Astrocyte (in vitro differentiated cells and primary cell): Measurements from ENCODE around the gene B3GNT5. TPM values are rescaled to one million over a fixed set of nuclear protein-coding genes. Genes with fewer than 3 reads are reported as not detected.

ENCODE experiments used
- DNase-seq: peaks from one replicate; pipeline ENCODE4 v3.0.0-alpha.2; 2010; ENCODE audit warnings: low read depth
- FAIRE-seq: peaks from 2 replicates; lab custom pipeline; 2011; peaks lifted over from hg19 to GRCh38; lab: Jason Lieb, UNC
- H2AFZ ChIP-seq: 2 replicates; pipeline ENCODE4 v1.6.0; 2012; ENCODE audit warnings: low read depth, low read length, inconsistent platforms
- H3K27ac ChIP-seq: 2 replicates; pipeline ENCODE4 v1.5.1; 2011; ENCODE audit warnings: low read depth, low read length, inconsistent platforms
- H3K27me3 ChIP-seq: 2 replicates; pipeline ENCODE4 v1.6.0; 2011; ENCODE audit warnings: low read length, inconsistent platforms; ENCODE audit not compliant: insufficient read depth
- H3K36me3 ChIP-seq: 2 replicates; pipeline ENCODE4 v1.5.1; 2011; ENCODE audit warnings: low read length, inconsistent platforms; ENCODE audit not compliant: insufficient read depth
- H3K4me1 ChIP-seq: 2 replicates; pipeline ENCODE4 v1.5.1; 2011; ENCODE audit warnings: low read length, inconsistent platforms; ENCODE audit not compliant: insufficient read depth
- H3K4me2 ChIP-seq: 2 replicates; pipeline ENCODE4 v1.6.0; 2012; ENCODE audit warnings: low read length, inconsistent platforms
- H3K4me3 ChIP-seq: 2 replicates; pipeline ENCODE4 v1.5.1; 2011; ENCODE audit warnings: low read depth, mild to moderate bottlenecking, low read length, inconsistent platforms; ENCODE audit not compliant: insufficient read depth
- H3K79me2 ChIP-seq: 2 replicates; pipeline ENCODE4 v1.6.0; 2012; ENCODE audit warnings: mild to moderate bottlenecking, low read length, inconsistent platforms; ENCODE audit not compliant: insufficient read depth
- H3K9ac ChIP-seq: 2 replicates; pipeline ENCODE4 v1.6.0; 2012; ENCODE audit warnings: mild to moderate bottlenecking, low read length, inconsistent platforms
- H3K9me3 ChIP-seq: 2 replicates; pipeline ENCODE4 v1.5.1; 2012; ENCODE audit warnings: low read depth, mild to moderate bottlenecking, low read length, inconsistent platforms; ENCODE audit not compliant: insufficient read depth
- H4K20me1 ChIP-seq: 2 replicates; pipeline ENCODE4 v1.6.0; 2012; ENCODE audit warnings: low read length, inconsistent platforms; ENCODE audit not compliant: insufficient read depth
- H3K27ac Mint-ChIP-seq: one replicate; pipeline ENCODE4 v1.8.0; 2021; ENCODE audit warnings: mild to moderate bottlenecking, mixed read lengths; ENCODE audit not compliant: unreplicated experiment
- H3K27me3 Mint-ChIP-seq: one replicate; pipeline ENCODE4 v1.8.0; 2021; ENCODE audit warnings: low read depth, mixed read lengths; ENCODE audit not compliant: unreplicated experiment
- H3K36me3 Mint-ChIP-seq: one replicate; pipeline ENCODE4 v1.8.0; 2021; ENCODE audit warnings: low read depth, mixed read lengths; ENCODE audit not compliant: unreplicated experiment
- H3K4me1 Mint-ChIP-seq: one replicate; pipeline ENCODE4 v1.8.0; 2021; ENCODE audit warnings: low read depth, mixed read lengths; ENCODE audit not compliant: unreplicated experiment
- H3K4me3 Mint-ChIP-seq: one replicate; pipeline ENCODE4 v1.8.0; 2021; ENCODE audit warnings: mild to moderate bottlenecking, moderate library complexity, mixed read lengths; ENCODE audit not compliant: unreplicated experiment
- H3K9me3 Mint-ChIP-seq: one replicate; pipeline ENCODE4 v1.8.0; 2021; ENCODE audit warnings: mild to moderate bottlenecking, mixed read lengths; ENCODE audit not compliant: unreplicated experiment
- EZH2 ChIP-seq: IDR thresholded peaks from 2 replicates; pipeline ENCODE4 v1.6.1; 2012; ENCODE audit warnings: mild to moderate bottlenecking, low read length, inconsistent platforms; ENCODE audit not compliant: insufficient read depth
- total RNA-seq: library from RNA; stranded (reverse); gene quantifications from 2 replicates; pipeline ENCODE4 v1.2.1, GENCODE V29; 2021
- TF ChIP-seq, protein P1 (sequence below): IDR thresholded peaks from 2 replicates; pipeline ENCODE4 v1.5.1; 2011; ENCODE audit warnings: low read depth, mild to moderate bottlenecking, inconsistent platforms, low read length, moderate library complexity; ENCODE audit not compliant: insufficient read depth

Gene B3GNT5
- total RNA-seq, 1 donor from 2014 or later = 15.8 TPM

- Mint-ChIP-seq H3K9me3 (no peaks in the 10 kb centered on the region), H3K36me3 (no peaks in the 10 kb centered on the region), H3K27ac (no peak overlapping the region), H3K4me1 (no peaks in the 10 kb centered on the region), H3K4me3 (no peak overlapping the region), H3K27me3 (no peaks in the 10 kb centered on the region)
- no peaks in the 10 kb centered on the region for H3K79me2 ChIP-seq
- H3K4me2 ChIP-seq = no peak overlapping the region
- H3K36me3 ChIP-seq = no peaks in the 10 kb centered on the region
- no peak for FAIRE-seq
- no peak for DNase-seq
- H3K9ac ChIP-seq = no peak overlapping the region
- no peaks in the 10 kb centered on the region for H3K4me1 ChIP-seq
- H3K27me3 ChIP-seq = peaks cover 3% of the 10 kb centered on the region
- no peak overlapping the region for H3K4me3 ChIP-seq
- H2AFZ ChIP-seq = no peak overlapping the region
- H4K20me1 ChIP-seq = no peaks in the 10 kb centered on the region
- no peak overlapping the region for H3K27ac ChIP-seq
- no peaks in the 10 kb centered on the region for H3K9me3 ChIP-seq
- TF ChIP-seq, protein P1, sequence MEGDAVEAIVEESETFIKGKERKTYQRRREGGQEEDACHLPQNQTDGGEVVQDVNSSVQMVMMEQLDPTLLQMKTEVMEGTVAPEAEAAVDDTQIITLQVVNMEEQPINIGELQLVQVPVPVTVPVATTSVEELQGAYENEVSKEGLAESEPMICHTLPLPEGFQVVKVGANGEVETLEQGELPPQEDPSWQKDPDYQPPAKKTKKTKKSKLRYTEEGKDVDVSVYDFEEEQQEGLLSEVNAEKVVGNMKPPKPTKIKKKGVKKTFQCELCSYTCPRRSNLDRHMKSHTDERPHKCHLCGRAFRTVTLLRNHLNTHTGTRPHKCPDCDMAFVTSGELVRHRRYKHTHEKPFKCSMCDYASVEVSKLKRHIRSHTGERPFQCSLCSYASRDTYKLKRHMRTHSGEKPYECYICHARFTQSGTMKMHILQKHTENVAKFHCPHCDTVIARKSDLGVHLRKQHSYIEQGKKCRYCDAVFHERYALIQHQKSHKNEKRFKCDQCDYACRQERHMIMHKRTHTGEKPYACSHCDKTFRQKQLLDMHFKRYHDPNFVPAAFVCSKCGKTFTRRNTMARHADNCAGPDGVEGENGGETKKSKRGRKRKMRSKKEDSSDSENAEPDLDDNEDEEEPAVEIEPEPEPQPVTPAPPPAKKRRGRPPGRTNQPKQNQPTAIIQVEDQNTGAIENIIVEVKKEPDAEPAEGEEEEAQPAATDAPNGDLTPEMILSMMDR = no peak
- no peak for TF ChIP-seq EZH2
These were observed 44.3 kb upstream of the B3GNT5 start for GRCh38 chr3:183208800-183209199.

DNA sequence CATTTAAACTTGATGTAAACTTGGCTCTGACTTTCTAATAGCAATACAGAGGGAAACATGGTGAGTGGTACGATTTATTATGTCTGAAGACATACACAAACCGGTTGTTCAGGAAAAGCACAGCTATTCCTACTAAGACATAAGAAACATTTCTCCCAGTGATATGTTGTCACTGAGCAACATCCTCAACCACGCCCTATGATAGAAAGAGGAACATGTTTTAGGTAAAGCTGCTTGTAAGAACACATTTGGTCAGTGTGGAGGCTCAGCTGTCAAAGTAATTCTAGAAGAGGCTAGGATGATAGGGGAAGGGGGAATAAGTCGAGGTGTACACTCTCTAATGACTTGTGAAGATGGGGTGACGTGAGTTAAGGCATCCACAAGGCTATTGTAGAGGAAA is 42.7 kb upstream of the B3GNT5 start:
- Histone ChIP-seq H3K27ac (no peak overlapping the region), H3K4me1 (no peaks in the 10 kb centered on the region), H3K4me2 (no peak overlapping the region), H3K79me2 (no peaks in the 10 kb centered on the region), H3K9me3 (no peaks in the 10 kb centered on the region), H3K27me3 (peaks cover 3% of the 10 kb centered on the region), H3K36me3 (no peaks in the 10 kb centered on the region), H3K9ac (no peak overlapping the region), H3K4me3 (no peak overlapping the region), H4K20me1 (no peaks in the 10 kb centered on the region), H2AFZ (no peak overlapping the region)
- DNase-seq = no peak
- Mint-ChIP-seq H3K27me3 (no peaks in the 10 kb centered on the region), H3K4me3 (no peak overlapping the region), H3K4me1 (no peaks in the 10 kb centered on the region), H3K36me3 (no peaks in the 10 kb centered on the region), H3K9me3 (no peaks in the 10 kb centered on the region), H3K27ac (no peak overlapping the region)
- FAIRE-seq = no peak
- TF ChIP-seq, protein P1 = no peak
- TF ChIP-seq EZH2 = no peak

DNA sequence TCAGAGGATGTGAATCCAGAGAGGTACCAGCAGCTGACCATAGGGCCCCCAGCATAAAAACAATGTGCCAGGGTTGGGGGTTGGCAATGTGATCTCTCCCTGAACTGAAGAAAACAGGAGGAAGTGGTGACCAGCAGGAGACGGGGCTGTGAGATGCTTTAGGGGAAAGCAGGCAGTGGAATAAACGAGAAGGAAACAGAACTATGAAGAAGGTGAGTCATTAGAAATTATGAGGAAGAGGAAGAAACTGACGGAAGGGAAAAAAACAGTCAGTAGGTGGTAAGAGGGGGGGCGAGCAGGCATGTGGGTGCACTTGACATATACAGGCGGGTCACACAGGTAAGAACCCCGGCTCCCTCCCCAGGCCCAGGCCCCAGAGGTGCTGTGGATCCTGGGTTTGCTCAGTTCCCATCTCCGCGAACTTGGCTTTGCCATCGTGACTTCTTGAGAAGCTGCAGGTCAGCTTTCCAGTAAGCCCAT is 42.2 kb upstream of the B3GNT5 start:
- Mint-ChIP-seq H3K27ac (no peak overlapping the region), H3K4me1 (no peaks in the 10 kb centered on the region), H3K36me3 (no peaks in the 10 kb centered on the region), H3K4me3 (no peak overlapping the region), H3K27me3 (no peaks in the 10 kb centered on the region), H3K9me3 (no peaks in the 10 kb centered on the region)
- Histone ChIP-seq H3K4me1 (no peaks in the 10 kb centered on the region), H3K4me3 (no peak overlapping the region), H3K36me3 (no peaks in the 10 kb centered on the region), H3K9ac (no peak overlapping the region), H3K79me2 (no peaks in the 10 kb centered on the region), H2AFZ (no peak overlapping the region), H4K20me1 (no peaks in the 10 kb centered on the region), H3K27me3 (peaks cover 3% of the 10 kb centered on the region), H3K4me2 (no peak overlapping the region), H3K27ac (no peak overlapping the region), H3K9me3 (no peaks in the 10 kb centered on the region)
- no peak for TF ChIP-seq EZH2
- TF ChIP-seq, protein P1 = no peak
- DNase-seq = no peak
- no peak for FAIRE-seq
